Adrenal gland (tissue), 12 donors: ENCODE measurements around the gene SIGLECL1. TPM values are rescaled to one million over a fixed set of nuclear protein-coding genes. Genes with fewer than 3 reads are reported as not detected.
A peak's percentile ranks its signal among the peaks of the same experiment; 100 is the strongest.

Experiments
- DNase-seq, 7 donors: peaks; one replicate each; pipeline ENCODE4 v3.0.0-alpha.2; 2019 to 2020
- H3K27ac ChIP-seq, 5 donors: fragments of 200-600 bp; sonication (generic) in 4 of 5; 1 replicate in 3 of 5; 2 replicates in 2 of 5; pipeline versions ENCODE4 v1.5.1 to v1.8.0; 2016 to 2020; ENCODE audit warnings: mild to moderate bottlenecking in 1 of 5
- H3K27me3 ChIP-seq: fragments of 200-600 bp; 2 replicates; pipeline ENCODE4 v1.8.0; 2021
- H3K36me3 ChIP-seq, 2 donors: fragments of 200-600 bp; replicated peaks in 1 of 2; 1 replicate in 1 of 2; 2 replicates in 1 of 2; pipeline versions ENCODE4 v1.5.1 to v1.8.0; 2018 to 2022
- H3K4me1 ChIP-seq, 2 donors: fragments of 200-600 bp; replicated peaks in 1 of 2; 1 replicate in 1 of 2; 2 replicates in 1 of 2; pipeline versions ENCODE4 v1.5.1 to v1.8.0; 2018 to 2021
- H3K4me3 ChIP-seq, 4 donors: fragments of 200-600 bp; sonication (generic) in 3 of 4; one replicate each; pipeline ENCODE4 v1.5.1; 2016 to 2018
- H3K9me3 ChIP-seq, 3 donors: fragments of 200-600 bp; sonication (generic) in 1 of 3; replicated peaks in 1 of 3; 1 replicate in 2 of 3; 2 replicates in 1 of 3; pipeline versions ENCODE4 v1.5.1 to v1.8.0; 2016 to 2021
- POLR2A ChIP-seq, 2 donors: fragments of 450-650 bp; IDR thresholded peaks; one replicate each; pipeline ENCODE4 v1.6.1; 2017; ENCODE audit warnings: antibody characterized with exemption in 2 of 2, mild to moderate bottlenecking in 2 of 2, moderate library complexity in 1 of 2
- whole genome bisulfite sequencing, 4 donors: extraction: QIAGEN DNeasy Blood & Tissue Kit in 2 of 4; methylation state at CpG; one replicate each; pipeline versions ENCODE4 v1.1.5 to v1.1.7; 2013 to 2017; 5-methylcytosine and 5-hydroxymethylcytosine counted together
- intact Hi-C, 2 donors: fragments of 100-400 bp; cut with DNase I; formaldehyde crosslinking; loops; one replicate each; pipeline versions ENCODE4 v1.14.1 to v1.15.0; 2022 to 2023
- polyA plus RNA-seq, 3 donors: library from polyadenylated mRNA; stranded (reverse); fragments of 200-250 nt in 2 of 3; fragments of 350-450 nt in 1 of 3; fragmentation: Illumina TruSeq in 1 of 3; extraction: RNeasy Lipid Tissue Mini Kit (QIAGEN cat#74804) in 1 of 3; gene quantifications; one replicate each; pipeline ENCODE4 v1.2.3, GENCODE V29; 2013 to 2014
- total RNA-seq, 9 donors: library from RNA; depleted of rRNA in 4 of 9; stranded (reverse); fragments of >200 nt in 4 of 9; fragments of 120-200 nt in 1 of 9; fragmentation: NEBNext Ultra II Directional in 1 of 9; extraction: Animal tissue kit (Norgen Biotek cat#: 25700) in 1 of 9; gene quantifications; one replicate each; pipeline versions ENCODE4 v1.1.0 to v1.2.4, GENCODE V29; 2013 to 2023
- TF ChIP-seq, protein P1 (sequence below), 6 experiments: fragments of 450-650 bp in 4 of 6; fragments of 200-600 bp in 2 of 6; sonication (generic) in 1 of 6; IDR thresholded peaks; 1 replicate in 5 of 6; 2 replicates in 1 of 6; pipeline versions ENCODE4 v1.5.1 to v1.8.0; 2016 to 2021; ENCODE audit warnings: antibody characterized with exemption in 6 of 6, mild to moderate bottlenecking in 2 of 6, moderate library complexity in 1 of 6
- donor health status: healthy with polysubstance abuse.
- donor health status: Bipolar disorder and iron deficiency.
- donor health status: DM: yes; HTN: yes; CAD: no.
- donor health status: DM: no; HTN: no; CAD: no.
- donor health status: DM: no; HTN: no; CAD: no.
- donor health status: DM: yes; HTN: yes; CAD: no.

The SIGLECL1 gene
- total and polyA plus RNA-seq, 12 donors = 1.0 TPM; not detected in 11

DNA sequence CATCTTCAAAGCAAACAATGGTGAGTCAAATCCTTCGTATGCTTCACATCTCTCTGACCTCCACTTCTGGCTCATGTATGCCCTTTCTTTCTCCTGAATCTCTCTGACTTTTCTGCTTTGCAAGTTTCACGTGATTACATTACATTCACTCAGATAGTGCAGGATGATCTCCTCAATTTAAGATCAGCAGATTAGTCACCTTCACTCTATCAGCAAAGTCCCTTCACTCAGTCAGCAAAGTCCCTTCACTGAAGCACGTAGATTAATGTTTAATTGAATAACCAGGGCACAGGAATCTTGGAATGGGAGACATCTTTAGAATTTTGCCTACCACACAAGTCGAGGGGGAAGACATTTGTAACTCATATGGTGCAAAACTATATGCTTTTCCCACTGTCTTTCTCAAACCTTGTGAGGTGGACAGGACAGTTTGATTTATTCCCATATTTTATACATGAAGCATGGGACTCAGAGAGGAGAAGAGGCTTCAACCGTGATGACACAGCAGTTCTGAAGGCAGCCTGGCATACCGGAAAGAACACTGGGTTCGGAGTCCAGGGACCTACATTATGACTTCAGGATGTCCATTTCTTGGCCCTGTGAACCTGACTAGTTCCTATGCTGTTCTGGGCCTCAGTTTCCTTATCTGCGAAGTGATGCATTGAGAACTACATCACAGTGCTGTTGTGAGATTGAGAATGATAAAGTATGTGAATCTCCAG is 23.3 kb downstream of the SIGLECL1 start:
- 79 to 85% (median 83%) methylated on average over 8 of the region's 8 CpGs for WGBS, 4 donors

DNA sequence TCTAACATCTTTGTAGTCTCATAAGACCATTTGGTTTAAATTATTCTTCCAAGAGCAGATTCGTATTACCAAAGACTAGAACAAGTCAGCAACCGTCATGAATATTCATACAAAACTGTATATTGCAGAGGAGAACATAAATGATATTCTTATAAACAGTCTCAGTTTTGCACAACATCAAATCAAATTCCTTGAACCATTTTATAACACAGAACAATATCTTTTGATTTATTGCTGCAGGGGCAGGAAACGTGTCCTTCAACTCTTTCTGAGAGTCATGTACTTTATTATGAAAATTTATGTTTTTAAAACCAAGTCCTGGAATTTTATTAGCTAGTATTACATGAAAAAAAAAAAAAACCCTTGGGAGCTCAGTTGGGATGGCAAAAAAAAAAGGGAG is 26.2 kb downstream of the SIGLECL1 start:
- TF ChIP-seq POLR2A (IDR thresholded peaks at IDR 0.05) = no peak
- TF ChIP-seq, protein P1, sequence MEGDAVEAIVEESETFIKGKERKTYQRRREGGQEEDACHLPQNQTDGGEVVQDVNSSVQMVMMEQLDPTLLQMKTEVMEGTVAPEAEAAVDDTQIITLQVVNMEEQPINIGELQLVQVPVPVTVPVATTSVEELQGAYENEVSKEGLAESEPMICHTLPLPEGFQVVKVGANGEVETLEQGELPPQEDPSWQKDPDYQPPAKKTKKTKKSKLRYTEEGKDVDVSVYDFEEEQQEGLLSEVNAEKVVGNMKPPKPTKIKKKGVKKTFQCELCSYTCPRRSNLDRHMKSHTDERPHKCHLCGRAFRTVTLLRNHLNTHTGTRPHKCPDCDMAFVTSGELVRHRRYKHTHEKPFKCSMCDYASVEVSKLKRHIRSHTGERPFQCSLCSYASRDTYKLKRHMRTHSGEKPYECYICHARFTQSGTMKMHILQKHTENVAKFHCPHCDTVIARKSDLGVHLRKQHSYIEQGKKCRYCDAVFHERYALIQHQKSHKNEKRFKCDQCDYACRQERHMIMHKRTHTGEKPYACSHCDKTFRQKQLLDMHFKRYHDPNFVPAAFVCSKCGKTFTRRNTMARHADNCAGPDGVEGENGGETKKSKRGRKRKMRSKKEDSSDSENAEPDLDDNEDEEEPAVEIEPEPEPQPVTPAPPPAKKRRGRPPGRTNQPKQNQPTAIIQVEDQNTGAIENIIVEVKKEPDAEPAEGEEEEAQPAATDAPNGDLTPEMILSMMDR (IDR thresholded peaks at IDR 0.05) = no peak
- Histone ChIP-seq H3K4me1 (no peaks in the 10 kb centered on the region), H3K4me3 (no peak overlapping the region), H3K27ac (no peak overlapping the region), H3K9me3 (no peaks in the 10 kb centered on the region), H3K27me3 (no peaks in the 10 kb centered on the region), H3K36me3 (no peaks in the 10 kb centered on the region)
- 39 to 51% (median 45%) methylated on average over 3 of the region's 3 CpGs for WGBS, 4 donors
- intact Hi-C loops = no loop called here
- DNase-seq = no peak

More for the DNA sequence above, 23.3 kb downstream of the SIGLECL1 start:
- H3K36me3 ChIP-seq = no peaks in the 10 kb centered on the region
- no peaks in the 10 kb centered on the region for H3K4me1 ChIP-seq
- no peak overlapping the region for H3K4me3 ChIP-seq
- no peaks in the 10 kb centered on the region for H3K27me3 ChIP-seq
- no peaks in the 10 kb centered on the region for H3K9me3 ChIP-seq
- intact Hi-C loops = no loop called here
- DNase-seq = no peak
- no peak overlapping the region for H3K27ac ChIP-seq
- TF ChIP-seq, protein P1 (IDR thresholded peaks at IDR 0.05) = no peak
- no peak for TF ChIP-seq POLR2A (IDR thresholded peaks at IDR 0.05)

DNA sequence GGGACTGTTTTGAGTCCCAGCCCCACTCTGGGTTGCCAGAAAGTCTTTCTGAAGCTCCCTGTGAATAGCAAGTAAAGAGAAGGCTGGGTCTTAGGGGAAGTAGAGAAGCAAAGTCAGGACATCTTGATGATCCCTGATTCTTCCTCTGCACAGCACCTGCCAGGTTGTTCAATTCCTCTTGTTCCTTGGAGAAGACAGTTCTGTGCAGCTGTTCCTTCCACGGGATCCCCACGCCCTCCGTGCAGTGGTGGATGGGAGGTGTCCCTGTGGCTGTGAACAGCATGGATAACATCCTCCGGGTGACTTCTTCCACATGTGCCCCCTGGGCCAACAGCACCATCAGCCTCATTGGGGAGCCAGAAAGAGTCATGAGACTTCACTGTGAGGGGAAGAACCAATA is 31.5 kb downstream of the SIGLECL1 start:
- intact Hi-C loops = no loop called here
- H3K4me3 ChIP-seq = no peak overlapping the region
- no peaks in the 10 kb centered on the region for H3K9me3 ChIP-seq
- peaks cover 5% of the 10 kb centered on the region for H3K27me3 ChIP-seq
- H3K4me1 ChIP-seq = no peaks in the 10 kb centered on the region
- H3K36me3 ChIP-seq = no peaks in the 10 kb centered on the region
- peak in 1 of 7 donors; percentile 17 for DNase-seq
- WGBS, 4 donors = 69 to 88% (median 85%) methylated on average over 4 of the region's 4 CpGs
- TF ChIP-seq, protein P1 (IDR thresholded peaks at IDR 0.05) = no peak
- H3K27ac ChIP-seq = no peak overlapping the region

DNA sequence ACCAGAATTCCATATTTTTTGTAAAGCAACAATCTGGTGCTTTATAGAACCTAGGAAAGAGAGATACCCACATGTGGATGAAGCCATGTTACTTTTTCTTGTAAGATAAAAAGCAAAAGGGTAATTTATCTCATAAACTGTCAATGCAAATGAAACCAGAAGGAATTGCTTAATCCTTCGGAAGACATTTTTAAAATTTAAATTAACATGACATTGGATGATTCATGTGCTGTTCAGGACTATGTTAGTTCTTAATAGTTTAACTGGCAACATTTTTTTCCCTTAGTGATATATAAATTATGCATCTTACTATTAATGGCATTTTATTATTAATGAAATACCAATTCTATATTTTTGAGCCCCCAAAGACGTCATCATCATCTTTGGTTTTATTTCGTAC is 34.8 kb downstream of the SIGLECL1 start:
- Histone ChIP-seq H3K36me3 (no peaks in the 10 kb centered on the region), H3K4me1 (no peaks in the 10 kb centered on the region), H3K27ac (no peak overlapping the region), H3K4me3 (no peak overlapping the region), H3K9me3 (no peaks in the 10 kb centered on the region), H3K27me3 (peaks cover 5% of the 10 kb centered on the region)
- WGBS, 4 donors = 59 to 72% (median 72%) methylated on average over 3 of the region's 3 CpGs
- no peak for DNase-seq
- TF ChIP-seq, protein P1 (IDR thresholded peaks at IDR 0.05) = no peak
- no peak for TF ChIP-seq POLR2A (IDR thresholded peaks at IDR 0.05)
- intact Hi-C loops = no loop called here
